ENCODE data around the gene DISC1.
"Not testable (repeated sequence)": the region's sequence is repeated elsewhere in the genome, so short reads cannot be mapped to it uniquely, and the experiment has no call there.

GRCh38 chr1:231669864-231670621, 43.5 kb downstream of the DISC1 start:
- TF ChIP-seq CTCF (conservative IDR thresholded peaks at IDR 0.05; ENCODE audit: low read depth, low read length); EZH2 (IDR thresholded peaks at IDR 0.05; ENCODE audit: borderline replicate concordance, low read depth, low read length, poor library complexity, severe bottlenecking): not testable (repeated sequence)
